SHP77 treated with DMSO at 0.1 percent for 48 hours (cell line): ENCODE data around the gene SYNM.

Experiments used
- DNase-seq: peaks from one replicate; lab custom pipeline; 2025; lab: John Stamatoyannopoulos, UW

Gene SYNM

GRCh38 chr15:99167201-99167600 lies 62.3 kb downstream of the SYNM start:
- DNase-seq, result no peak

- no peak for DNase-seq
Observed at GRCh38 chr15:99167640-99168039, 62.8 kb downstream of the SYNM start.

- DNase-seq, result no peak
Observed at GRCh38 chr15:99168601-99169580, 64.0 kb downstream of the SYNM start.

GRCh38 chr15:99169769-99170311 lies 65.0 kb downstream of the SYNM start:
- no peak for DNase-seq

GRCh38 chr15:99170476-99171065 lies 65.7 kb downstream of the SYNM start:
- no peak for DNase-seq

- no peak for DNase-seq
Observed at GRCh38 chr15:99172171-99172570, 67.3 kb downstream of the SYNM start.

GRCh38 chr15:99172989-99173388 lies 68.1 kb downstream of the SYNM start:
- DNase-seq, result no peak

GRCh38 chr15:99174567-99175395 lies 69.9 kb downstream of the SYNM start:
- no peak for DNase-seq

- no peak for DNase-seq
Observed at GRCh38 chr15:99176757-99177156, 71.9 kb downstream of the SYNM start.

GRCh38 chr15:99177679-99178078 lies 72.8 kb downstream of the SYNM start:
- no peak for DNase-seq

- no peak for DNase-seq
Observed at GRCh38 chr15:99180086-99180963, 75.4 kb downstream of the SYNM start.

GRCh38 chr15:99180964-99181306 lies 76.1 kb downstream of the SYNM start:
- no peak for DNase-seq

- DNase-seq, result no peak
Observed at GRCh38 chr15:99181545-99181971, 76.7 kb downstream of the SYNM start.

GRCh38 chr15:99182791-99183190 lies 77.9 kb downstream of the SYNM start:
- no peak for DNase-seq
